ENCODE data around the gene RAD51B. TPM values are rescaled to one million over a fixed set of nuclear protein-coding genes. Genes with fewer than 3 reads are reported as not detected.

Gene RAD51B
- total and polyA plus RNA-seq, 2 of the 13 experiments (the other 11 are each of a cell fraction or from before 2014, with no cell fraction given), result 7.0 to 9.5 TPM

DNA sequence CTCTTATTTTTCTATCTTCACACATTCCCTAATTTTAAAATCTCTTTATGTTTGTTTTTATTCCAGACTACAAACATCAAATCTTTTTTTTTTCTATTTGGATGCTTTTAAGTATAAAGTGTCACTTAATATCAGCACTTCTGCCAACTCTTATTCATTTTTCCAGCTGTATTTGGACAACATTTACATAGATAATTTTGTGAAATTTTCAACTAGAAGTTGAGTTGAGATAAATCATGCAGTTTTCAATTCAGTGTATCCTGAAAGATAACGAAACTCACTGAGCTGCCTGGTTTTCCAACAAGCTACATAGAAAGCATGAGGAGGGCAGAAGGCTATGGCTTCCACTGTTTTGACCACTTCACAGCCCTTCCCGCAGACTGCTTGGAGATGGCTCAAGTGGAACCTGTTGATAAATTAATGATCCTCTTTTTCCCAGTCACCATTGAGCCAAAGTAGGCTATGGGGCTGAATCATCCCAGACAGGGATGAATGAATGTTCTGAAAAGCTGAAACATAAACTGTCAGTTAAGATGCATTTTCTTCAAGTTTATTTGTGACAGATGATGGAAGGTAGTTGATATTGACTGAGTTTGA lies 213.9 kb downstream of the RAD51B start:
- Histone ChIP-seq H3K4me1 (ENCODE audit: insufficient read depth, low read length) (no peaks in the 10 kb centered on the region), H4K20me1 (ENCODE audit: insufficient read depth, low read length) (no peaks in the 10 kb centered on the region), H3K27ac (ENCODE audit: extremely low read length, insufficient read depth, low read length) (no peak overlapping the region), H3K4me2 (ENCODE audit: low read depth, low read length) (no peak overlapping the region), H3K36me3 (replicated peaks in 1 of 2; ENCODE audit: control insufficient read depth in 1 of 2, insufficient read depth in 2 of 2, low read length in 2 of 2) (no peaks in the 10 kb centered on the region), H3K4me3 (replicated peaks in 1 of 3; ENCODE audit: insufficient read depth in 1 of 3, low read depth in 2 of 3, low read length in 3 of 3) (no peak overlapping the region), H2AFZ (ENCODE audit: low read length) (no peak overlapping the region), H3K9ac (ENCODE audit: insufficient read depth, low read depth, low read length) (no peak overlapping the region), H3K79me2 (ENCODE audit: insufficient read depth, low read length) (no peaks in the 10 kb centered on the region), H3K27me3 (ENCODE audit: control insufficient read depth in 1 of 2, insufficient read depth in 2 of 2, low read length in 2 of 2) (no peaks in the 10 kb centered on the region), H3K9me3 (ENCODE audit: low read length) (no peaks in the 10 kb centered on the region; the same call in 1 of the 2 replicates)
- no peak for TF ChIP-seq AKAP8 (CRISPR knock-in tag; IDR thresholded peaks at IDR 0.05)
- TF ChIP-seq PCBP2 (optimal IDR thresholded peaks at IDR 0.05; ENCODE audit: low read depth, low read length, poor library complexity, severe bottlenecking), result no peak
- TF ChIP-seq SAFB2 (CRISPR knock-in tag; IDR thresholded peaks at IDR 0.05; ENCODE audit: borderline replicate concordance, low read depth), result no peak
- no peak for TF ChIP-seq TOPORS (CRISPR knock-in tag; IDR thresholded peaks at IDR 0.05)
- no peak for TF ChIP-seq TBL1XR1 (IDR thresholded peaks at IDR 0.05; ENCODE audit: borderline replicate concordance, low read length, partially characterized antibody)
- TF ChIP-seq CC2D1A (CRISPR knock-in tag; IDR thresholded peaks at IDR 0.05), result no peak
- TF ChIP-seq, protein P1, sequence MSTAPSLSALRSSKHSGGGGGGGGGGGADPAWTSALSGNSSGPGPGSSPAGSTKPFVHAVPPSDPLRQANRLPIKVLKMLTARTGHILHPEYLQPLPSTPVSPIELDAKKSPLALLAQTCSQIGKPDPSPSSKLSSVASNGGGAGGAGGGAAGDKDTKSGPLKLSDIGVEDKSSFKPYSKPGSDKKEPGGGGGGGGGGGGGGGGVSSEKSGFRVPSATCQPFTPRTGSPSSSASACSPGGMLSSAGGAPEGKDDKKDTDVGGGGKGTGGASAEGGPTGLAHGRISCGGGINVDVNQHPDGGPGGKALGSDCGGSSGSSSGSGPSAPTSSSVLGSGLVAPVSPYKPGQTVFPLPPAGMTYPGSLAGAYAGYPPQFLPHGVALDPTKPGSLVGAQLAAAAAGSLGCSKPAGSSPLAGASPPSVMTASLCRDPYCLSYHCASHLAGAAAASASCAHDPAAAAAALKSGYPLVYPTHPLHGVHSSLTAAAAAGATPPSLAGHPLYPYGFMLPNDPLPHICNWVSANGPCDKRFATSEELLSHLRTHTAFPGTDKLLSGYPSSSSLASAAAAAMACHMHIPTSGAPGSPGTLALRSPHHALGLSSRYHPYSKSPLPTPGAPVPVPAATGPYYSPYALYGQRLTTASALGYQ (CRISPR knock-in tag; IDR thresholded peaks at IDR 0.05), result no peak
- no peak for TF ChIP-seq NFKB2 (CRISPR knock-in tag; IDR thresholded peaks at IDR 0.05; ENCODE audit: borderline replicate concordance)
- TF ChIP-seq CREM (IDR thresholded peaks at IDR 0.05), result no peak
- TF ChIP-seq CREM (CRISPR knock-in tag; IDR thresholded peaks at IDR 0.05), result no peak
- no peak for TF ChIP-seq NR2C2 (CRISPR knock-in tag; IDR thresholded peaks at IDR 0.05; ENCODE audit: borderline replicate concordance)
- no peak for TF ChIP-seq MYC (CRISPR knock-in tag; IDR thresholded peaks at IDR 0.05; ENCODE audit: borderline replicate concordance)
- TF ChIP-seq CHD2 (IDR thresholded peaks at IDR 0.05; ENCODE audit: low read depth, low read length), result no peak
- in situ Hi-C loops (cut with HindIII; ENCODE audit: extremely low pct_ligation_motif_present, low pct_unique_long_range_greater_than_20kb) (no loop called here), intact Hi-C loops (cut with micrococcal nuclease; ENCODE audit: unreplicated experiment) (no loop called here)
- ChIA-PET CTCF (ENCODE audit: low intra/inter-chr PET ratio, low total read pairs) (no interaction called here), POLR2A (no interaction called here)
- BruUV-seq (replicated peaks), result no TSS peak
- ATAC-seq, result no peak
- no peak for DNase-seq (ENCODE audit: low spot score)
- FAIRE-seq, result no peak
- WGBS (ENCODE audit: low lambda C conversion rate), result 91% methylated on average over 2 of the region's 2 CpGs

Measured in HepG2 (cell line).